Smooth muscle cell (in vitro differentiated cells): ENCODE measurements around the gene TNFRSF18. TPM values are rescaled to one million over a fixed set of nuclear protein-coding genes. Genes with fewer than 3 reads are reported as not detected.

Source experiments
- DNase-seq: peaks from one replicate; lab custom pipeline; 2025; ENCODE audit not compliant: unreplicated experiment; lab: John Stamatoyannopoulos, UW
- H2AFZ ChIP-seq: fragments of 200-600 bp; sonication (generic); 2 replicates; pipeline ENCODE4 v1.6.0; 2016; ENCODE audit warnings: antibody characterized with exemption, low read depth, mild to moderate bottlenecking
- H3F3A ChIP-seq: fragments of 200-600 bp; sonication (generic); 2 replicates; pipeline ENCODE4 v1.6.0; 2017; ENCODE audit warnings: antibody characterized with exemption, low read depth
- H3K27ac ChIP-seq: fragments of 200-600 bp; sonication (generic); 2 replicates; pipeline ENCODE4 v1.5.1; 2016; ENCODE audit warnings: low read depth, mild to moderate bottlenecking
- H3K27me3 ChIP-seq: fragments of 200-600 bp; sonication (generic); 2 replicates; pipeline ENCODE4 v1.6.1; 2016; ENCODE audit warnings: low read depth, mild to moderate bottlenecking
- H3K36me3 ChIP-seq: fragments of 200-600 bp; sonication (generic); 2 replicates; pipeline ENCODE4 v1.5.1; 2016; ENCODE audit warnings: low read depth
- H3K4me1 ChIP-seq: fragments of 200-600 bp; sonication (generic); 2 replicates; pipeline ENCODE4 v1.5.1; 2016; ENCODE audit warnings: low read depth
- H3K4me2 ChIP-seq: fragments of 200-600 bp; sonication (generic); 2 replicates; pipeline ENCODE4 v1.6.0; 2016; ENCODE audit warnings: mild to moderate bottlenecking
- H3K4me3 ChIP-seq: fragments of 200-600 bp; sonication (generic); 2 replicates; pipeline ENCODE4 v1.5.1; 2016; ENCODE audit warnings: mild to moderate bottlenecking
- H3K79me2 ChIP-seq: fragments of 200-600 bp; sonication (generic); 2 replicates; pipeline ENCODE4 v1.6.0; 2016; ENCODE audit warnings: low read depth, mild to moderate bottlenecking
- H3K9ac ChIP-seq: fragments of 200-600 bp; sonication (generic); 2 replicates; pipeline ENCODE4 v1.6.0; 2016; ENCODE audit warnings: low read depth
- H3K9me3 ChIP-seq: fragments of 200-600 bp; sonication (generic); replicated peaks from 2 replicates; pipeline ENCODE4 v1.5.1; 2016; ENCODE audit warnings: low read depth
- H4K20me1 ChIP-seq: fragments of 200-600 bp; sonication (generic); 2 replicates; pipeline ENCODE4 v1.6.0; 2016; ENCODE audit warnings: low read depth
- CTCF ChIP-seq: fragments of 200-600 bp; sonication (generic); IDR thresholded peaks from 2 replicates; pipeline ENCODE4 v1.5.1; 2017; ENCODE audit warnings: borderline replicate concordance, mild to moderate bottlenecking, antibody characterized with exemption; ENCODE audit not compliant: insufficient read depth, poor library complexity, severe bottlenecking
- WGBS: methylation state at CpG from one replicate; pipeline ENCODE4 v1.1.7; 2016; ENCODE audit warnings: low lambda C conversion rate; 5-methylcytosine and 5-hydroxymethylcytosine counted together
- polyA plus RNA-seq: library from polyadenylated mRNA; unstranded; fragments of >200 nt; fragmentation: Nextera tagmentation; extraction: Ambion mirVana; gene quantifications from 2 replicates; pipeline ENCODE4 v1.2.1, GENCODE V29; 2016
- total RNA-seq: library from RNA; depleted of rRNA; stranded (reverse); fragments of >200 nt; gene quantifications from 2 replicates; pipeline ENCODE4 v1.2.3, GENCODE V29; 2014

TNFRSF18 gene
- total and polyA plus RNA-seq, 2 experiments from 2014 or later = 4.8 to 12.2 TPM

GRCh38 chr1:1245178-1245816 is 38.9 kb upstream of the TNFRSF18 start:
- Histone ChIP-seq H3K4me2 (no peak overlapping the region), H4K20me1 (peaks cover 17% of the 10 kb centered on the region), H2AFZ (no peak overlapping the region), H3F3A (no peaks in the 10 kb centered on the region), H3K27ac (no peak overlapping the region), H3K9ac (no peak overlapping the region), H3K4me3 (no peak overlapping the region), H3K9me3 (no peaks in the 10 kb centered on the region), H3K4me1 (peaks cover 9% of the 10 kb centered on the region), H3K36me3 (no peaks in the 10 kb centered on the region), H3K79me2 (no peaks in the 10 kb centered on the region), H3K27me3 (no peaks in the 10 kb centered on the region)
- no peak for TF ChIP-seq CTCF
- DNase-seq = no peak
- 97% methylated on average over 18 of the region's 23 CpGs for WGBS

DNA sequence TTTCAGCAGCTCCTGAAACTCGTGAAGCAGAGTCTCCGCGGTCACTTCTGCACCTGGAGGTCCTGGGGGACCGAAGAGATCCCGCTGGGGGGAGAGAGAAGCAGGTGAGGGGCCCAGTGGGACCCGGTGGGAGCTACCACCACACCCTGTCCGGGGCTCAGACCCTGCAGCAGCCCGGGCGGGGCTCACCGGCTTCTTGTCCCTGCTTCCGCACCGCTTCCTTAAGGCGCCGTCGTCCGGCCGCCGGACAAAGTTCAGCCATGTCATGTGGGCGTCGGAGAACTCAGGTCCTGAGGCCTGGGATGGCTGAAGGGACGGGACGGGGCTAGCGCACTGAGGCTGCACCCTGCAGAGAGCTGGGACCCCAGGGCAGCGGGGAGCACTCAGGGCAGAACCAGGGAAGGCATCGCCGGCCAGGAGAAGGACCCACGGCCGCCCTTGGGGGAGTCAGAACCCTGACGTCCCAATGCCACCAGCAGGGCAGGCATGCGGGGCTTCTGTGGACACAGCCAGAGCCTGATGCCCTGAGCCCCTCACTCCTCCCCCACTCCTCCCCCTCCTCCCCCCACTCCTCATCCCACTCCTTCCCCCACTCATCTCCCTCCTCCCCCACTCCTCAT is 37.9 kb upstream of the TNFRSF18 start:
- no peak overlapping the region for H3K27ac ChIP-seq

DNA sequence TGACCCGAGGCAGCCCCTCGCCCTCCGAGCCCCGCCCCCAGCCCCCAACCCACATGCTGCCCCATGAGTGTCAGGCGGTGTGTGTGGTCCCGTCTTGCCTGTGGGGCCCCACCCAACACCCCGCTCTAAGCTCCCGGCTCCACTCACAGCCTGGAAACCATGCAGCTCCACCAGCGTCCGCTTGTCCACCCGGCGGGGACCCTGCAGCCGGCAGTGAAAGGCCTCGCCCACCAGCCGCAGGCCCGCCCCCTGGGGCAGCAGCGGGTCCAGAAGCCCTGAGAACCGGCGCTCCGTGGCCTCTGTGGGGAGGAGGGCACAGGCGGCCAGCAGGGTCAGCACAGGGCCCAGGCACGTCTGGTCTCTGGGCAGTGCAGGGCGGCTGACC is 37.4 kb upstream of the TNFRSF18 start:
- no peaks in the 10 kb centered on the region for H3K79me2 ChIP-seq
- peaks cover 9% of the 10 kb centered on the region for H3K4me1 ChIP-seq
- no peak overlapping the region for H3K4me2 ChIP-seq
- no peak overlapping the region for H3K9ac ChIP-seq
- no peaks in the 10 kb centered on the region for H3F3A ChIP-seq
- no peak overlapping the region for H3K27ac ChIP-seq
- no peak overlapping the region for H3K4me3 ChIP-seq
- no peak for DNase-seq
- no peaks in the 10 kb centered on the region for H3K36me3 ChIP-seq
- H2AFZ ChIP-seq = no peak overlapping the region
- no peak for TF ChIP-seq CTCF
- no peaks in the 10 kb centered on the region for H3K9me3 ChIP-seq
- H3K27me3 ChIP-seq = no peaks in the 10 kb centered on the region
- WGBS = 77% methylated on average over 18 of the region's 23 CpGs
- peaks cover 17% of the 10 kb centered on the region for H4K20me1 ChIP-seq

More for the DNA sequence above, 37.9 kb upstream of the TNFRSF18 start:
- Histone ChIP-seq H3K4me2 (no peak overlapping the region), H2AFZ (no peak overlapping the region), H3K9ac (no peak overlapping the region), H4K20me1 (peaks cover 17% of the 10 kb centered on the region), H3K79me2 (no peaks in the 10 kb centered on the region), H3K27me3 (no peaks in the 10 kb centered on the region), H3K4me1 (peaks cover 9% of the 10 kb centered on the region), H3K9me3 (no peaks in the 10 kb centered on the region), H3K4me3 (no peak overlapping the region), H3F3A (no peaks in the 10 kb centered on the region), H3K36me3 (no peaks in the 10 kb centered on the region)
- WGBS = 93% methylated on average over 28 of the region's 30 CpGs
- no peak for DNase-seq
- no peak for TF ChIP-seq CTCF

DNA sequence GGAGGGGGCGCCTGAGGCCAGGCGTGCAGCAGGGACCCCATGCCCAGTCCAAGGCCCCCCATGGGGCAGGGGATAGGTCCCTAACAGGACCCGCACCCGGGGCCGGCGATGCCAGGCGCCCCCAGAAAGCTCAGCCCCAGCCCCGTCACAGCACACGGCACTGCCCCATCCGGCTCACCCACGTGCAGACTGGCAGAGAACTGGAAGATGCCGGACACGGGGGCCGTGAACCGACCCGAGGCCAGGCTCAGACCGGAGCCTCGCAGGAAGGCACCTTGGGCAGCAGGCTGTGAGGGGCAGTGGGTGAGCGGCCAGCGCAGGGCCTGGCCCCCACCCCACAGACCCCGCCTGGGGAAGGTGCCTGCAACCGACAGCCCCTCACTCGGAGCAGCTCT is 36.9 kb upstream of the TNFRSF18 start:
- Histone ChIP-seq H3F3A (no peaks in the 10 kb centered on the region), H3K9me3 (no peaks in the 10 kb centered on the region), H3K79me2 (no peaks in the 10 kb centered on the region), H4K20me1 (peaks cover 17% of the 10 kb centered on the region), H3K27ac (no peak overlapping the region), H3K27me3 (no peaks in the 10 kb centered on the region), H3K4me1 (peaks cover 9% of the 10 kb centered on the region), H3K36me3 (no peaks in the 10 kb centered on the region), H3K9ac (no peak overlapping the region), H3K4me2 (no peak overlapping the region), H3K4me3 (no peak overlapping the region), H2AFZ (no peak overlapping the region)
- no peak for TF ChIP-seq CTCF
- 98% methylated on average over 16 of the region's 23 CpGs for WGBS
- DNase-seq = no peak
